Muscle of leg (tissue), 11 donors: ENCODE results near the gene CES4A. TPM values are rescaled to one million over a fixed set of nuclear protein-coding genes. Genes with fewer than 3 reads are reported as not detected.
"Not testable (repeated sequence)": the region's sequence is repeated elsewhere in the genome, so short reads cannot be mapped to it uniquely, and the experiment has no call there.

ENCODE experiments used
- DNase-seq: peaks from one replicate; pipeline ENCODE4 v3.0.0; 2013
- H3K27ac ChIP-seq: one replicate; pipeline ENCODE4 v1.5.1; 2013; ENCODE audit warnings: mild to moderate bottlenecking, low read length, control low read depth
- H3K27me3 ChIP-seq: one replicate; pipeline ENCODE4 v1.6.1; 2013; ENCODE audit warnings: low read length; ENCODE audit not compliant: control insufficient read depth, insufficient read depth
- H3K36me3 ChIP-seq: one replicate; pipeline ENCODE4 v1.6.1; 2013; ENCODE audit warnings: low read length; ENCODE audit not compliant: control insufficient read depth, insufficient read depth
- H3K4me1 ChIP-seq: one replicate; pipeline ENCODE4 v1.6.1; 2013; ENCODE audit warnings: low read length; ENCODE audit not compliant: control insufficient read depth, insufficient read depth
- H3K4me3 ChIP-seq: one replicate; pipeline ENCODE4 v1.5.1; 2013; ENCODE audit warnings: low read length, control low read depth
- H3K9me3 ChIP-seq: replicated peaks from 2 replicates; pipeline ENCODE4 v1.6.1; 2013; ENCODE audit warnings: low read depth, low read length; ENCODE audit not compliant: control insufficient read depth
- WGBS: methylation state at CpG from one replicate; pipeline ENCODE4 v1.1.5; 2013; ENCODE audit warnings: missing lambda C conversion rate; ENCODE audit not compliant: insufficient coverage; 5-methylcytosine and 5-hydroxymethylcytosine counted together
- polyA plus RNA-seq, 8 donors: library from polyadenylated mRNA; unstranded; fragments of 120-200 nt; gene quantifications; one replicate each; pipeline versions ENCODE4 v1.2.1 to v1.2.3, GENCODE V29; 2013; ENCODE audit warnings: inconsistent platforms in 1 of 8, low replicate concordance in 1 of 8; ENCODE audit not compliant: insufficient read length in 8 of 8, insufficient read depth in 1 of 8
- total RNA-seq: library from RNA; stranded (reverse); fragments of 120-200 nt; gene quantifications from one replicate; pipeline ENCODE4 v1.2.4, GENCODE V29; 2013

CES4A gene
- total and polyA plus RNA-seq, 9 donors, result 1.5 to 5.3 (median 3.2) TPM

GRCh38 chr16:66970775-66971720 is 17.3 kb upstream of the CES4A start:
- DNase-seq, result no peak
- WGBS, result 68% methylated on average over 10 of the region's 10 CpGs
- Histone ChIP-seq H3K4me3 (no peak overlapping the region), H3K27ac (no peak overlapping the region), H3K9me3 (no peaks in the 10 kb centered on the region), H3K4me1 (no peaks in the 10 kb centered on the region), H3K27me3 (peaks cover 5% of the 10 kb centered on the region), H3K36me3 (no peaks in the 10 kb centered on the region)

GRCh38 chr16:66972983-66973382 is 15.4 kb upstream of the CES4A start:
- no peak overlapping the region for H3K4me3 ChIP-seq
- H3K9me3 ChIP-seq, result no peaks in the 10 kb centered on the region
- H3K36me3 ChIP-seq, result no peaks in the 10 kb centered on the region
- no peak for DNase-seq
- no peaks in the 10 kb centered on the region for H3K4me1 ChIP-seq
- 68% methylated on average over 9 of the region's 9 CpGs for WGBS
- no peak overlapping the region for H3K27ac ChIP-seq
- H3K27me3 ChIP-seq, result peaks cover 4% of the 10 kb centered on the region

- Histone ChIP-seq H3K9me3 (no peaks in the 10 kb centered on the region), H3K4me3 (no peak overlapping the region), H3K27ac (no peak overlapping the region), H3K4me1 (no peaks in the 10 kb centered on the region), H3K36me3 (no peaks in the 10 kb centered on the region), H3K27me3 (peaks cover 4% of the 10 kb centered on the region)
- DNase-seq, result no peak
- 87% methylated on average over 6 of the region's 6 CpGs for WGBS
Measured at GRCh38 chr16:66973716-66974115, 14.7 kb upstream of the CES4A start.

DNA sequence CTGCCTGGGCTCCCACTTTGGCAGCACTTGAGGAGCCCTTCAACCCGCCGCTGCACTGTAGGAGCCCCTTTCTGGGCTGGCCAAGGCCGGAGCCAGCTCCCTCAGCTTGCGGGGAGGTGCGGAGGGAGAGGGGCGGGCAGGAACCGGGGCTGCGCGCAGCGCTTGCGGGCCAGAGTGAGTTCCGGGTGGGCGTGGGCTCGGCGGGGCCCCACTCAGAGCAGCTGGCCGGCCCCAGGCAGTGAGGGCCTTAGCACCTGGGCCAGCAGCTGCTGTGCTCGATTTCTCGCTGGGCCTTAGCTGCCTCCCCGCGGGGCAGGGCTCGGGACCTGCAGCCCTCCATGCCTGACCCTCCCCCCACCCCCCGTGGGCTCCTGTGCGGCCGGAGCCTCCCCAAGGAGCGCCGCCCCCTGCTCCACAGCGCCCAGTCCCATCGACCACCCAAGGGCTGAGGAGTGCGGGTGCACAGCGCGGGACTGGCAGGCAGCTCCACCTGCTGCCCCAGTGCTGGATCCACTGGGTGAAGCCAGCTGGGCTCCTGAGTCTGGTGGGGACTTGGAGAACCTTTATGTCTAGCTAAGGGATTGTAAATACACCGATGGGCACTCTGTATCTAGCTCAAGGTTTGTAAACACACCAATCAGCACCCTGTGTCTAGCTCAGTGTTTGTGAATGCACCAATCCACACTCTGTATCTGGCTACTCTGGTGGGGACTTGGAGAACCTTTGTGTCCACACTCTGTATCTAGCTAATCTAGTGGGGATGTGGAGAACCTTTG is 14.0 kb upstream of the CES4A start:
- not testable (repeated sequence) for H3K9me3 ChIP-seq, DNase-seq, H3K27ac ChIP-seq, H3K4me1 ChIP-seq, H3K36me3 ChIP-seq, H3K4me3 ChIP-seq, H3K27me3 ChIP-seq
- WGBS, result 86% methylated on average over 25 of the region's 32 CpGs

DNA sequence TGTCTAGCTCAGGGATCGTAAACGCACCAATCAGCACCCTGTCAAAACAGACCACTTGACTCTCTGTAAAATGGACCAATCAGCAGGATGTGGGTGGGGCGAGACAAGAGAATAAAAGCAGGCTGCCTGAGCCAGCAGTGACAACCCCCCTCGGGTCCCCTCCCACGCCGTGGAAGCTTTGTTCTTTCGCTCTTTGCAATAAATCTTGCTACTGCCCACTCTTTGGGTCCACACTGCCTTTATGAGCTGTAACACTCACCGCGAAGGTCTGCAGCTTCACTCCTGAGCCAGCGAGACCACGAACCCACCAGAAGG is 13.5 kb upstream of the CES4A start:
- not testable (repeated sequence) for H3K4me3 ChIP-seq, H3K4me1 ChIP-seq, H3K36me3 ChIP-seq, H3K27me3 ChIP-seq, DNase-seq, H3K27ac ChIP-seq, H3K9me3 ChIP-seq
- WGBS, result 35% methylated on average over 8 of the region's 11 CpGs

DNA sequence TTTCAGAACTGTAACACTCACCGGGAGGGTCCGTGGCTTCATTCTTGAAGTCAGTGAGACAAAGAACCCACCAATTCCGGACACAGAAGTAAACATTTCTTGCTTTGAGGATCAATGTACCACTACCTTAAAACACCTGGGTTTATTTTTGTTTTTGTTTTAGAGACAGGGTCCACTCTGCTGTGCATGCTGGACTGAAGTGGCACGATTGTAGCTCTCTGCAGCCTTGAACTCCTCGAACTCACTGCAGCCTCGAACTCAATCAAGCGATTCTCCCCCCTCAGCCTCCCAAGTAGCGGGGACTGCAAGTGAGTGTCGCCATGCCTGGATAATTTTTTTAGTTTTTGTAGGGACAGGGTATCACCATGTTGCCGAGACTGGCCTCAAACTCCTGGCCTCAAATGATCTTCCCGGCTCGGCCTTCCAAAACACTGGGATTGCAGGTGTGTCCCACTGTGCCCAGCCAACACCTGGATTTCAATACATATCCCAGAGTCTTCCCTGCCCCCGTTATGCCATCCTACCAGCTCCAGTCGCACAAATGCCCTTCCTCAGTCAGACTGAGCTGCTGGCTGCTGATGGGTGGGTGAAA is 13.0 kb upstream of the CES4A start:
- Histone ChIP-seq H3K27ac (no peak overlapping the region), H3K4me1 (no peaks in the 10 kb centered on the region), H3K4me3 (no peak overlapping the region), H3K36me3 (no peaks in the 10 kb centered on the region), H3K9me3 (no peaks in the 10 kb centered on the region), H3K27me3 (peaks cover 9% of the 10 kb centered on the region)
- no peak for DNase-seq
- 84% methylated on average over 7 of the region's 14 CpGs for WGBS

DNA sequence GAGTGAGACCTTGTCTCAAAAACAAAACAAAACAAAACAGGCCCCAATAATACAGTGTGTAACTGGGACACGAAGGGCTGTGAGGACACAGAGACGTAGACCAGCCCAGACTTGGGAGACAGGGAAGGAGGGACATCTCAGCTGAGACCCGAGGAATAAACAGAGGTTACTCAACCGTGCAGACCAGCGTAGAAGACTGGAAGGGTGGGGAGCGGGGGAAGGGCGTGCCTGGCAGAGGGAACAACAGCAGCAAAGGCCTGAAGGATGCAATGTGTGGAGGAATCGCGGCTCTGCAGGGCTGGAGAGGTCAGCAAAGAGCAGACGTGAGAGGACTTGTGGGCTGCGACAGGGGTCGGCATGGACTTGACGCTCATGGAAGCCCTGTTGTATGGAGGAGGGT is 11.6 kb upstream of the CES4A start:
- WGBS, result 46% methylated on average over 13 of the region's 13 CpGs
- Histone ChIP-seq H3K27ac (no peak overlapping the region), H3K9me3 (no peaks in the 10 kb centered on the region), H3K27me3 (peaks cover 4% of the 10 kb centered on the region), H3K4me1 (no peaks in the 10 kb centered on the region), H3K4me3 (no peak overlapping the region), H3K36me3 (no peaks in the 10 kb centered on the region)
- no peak for DNase-seq

DNA sequence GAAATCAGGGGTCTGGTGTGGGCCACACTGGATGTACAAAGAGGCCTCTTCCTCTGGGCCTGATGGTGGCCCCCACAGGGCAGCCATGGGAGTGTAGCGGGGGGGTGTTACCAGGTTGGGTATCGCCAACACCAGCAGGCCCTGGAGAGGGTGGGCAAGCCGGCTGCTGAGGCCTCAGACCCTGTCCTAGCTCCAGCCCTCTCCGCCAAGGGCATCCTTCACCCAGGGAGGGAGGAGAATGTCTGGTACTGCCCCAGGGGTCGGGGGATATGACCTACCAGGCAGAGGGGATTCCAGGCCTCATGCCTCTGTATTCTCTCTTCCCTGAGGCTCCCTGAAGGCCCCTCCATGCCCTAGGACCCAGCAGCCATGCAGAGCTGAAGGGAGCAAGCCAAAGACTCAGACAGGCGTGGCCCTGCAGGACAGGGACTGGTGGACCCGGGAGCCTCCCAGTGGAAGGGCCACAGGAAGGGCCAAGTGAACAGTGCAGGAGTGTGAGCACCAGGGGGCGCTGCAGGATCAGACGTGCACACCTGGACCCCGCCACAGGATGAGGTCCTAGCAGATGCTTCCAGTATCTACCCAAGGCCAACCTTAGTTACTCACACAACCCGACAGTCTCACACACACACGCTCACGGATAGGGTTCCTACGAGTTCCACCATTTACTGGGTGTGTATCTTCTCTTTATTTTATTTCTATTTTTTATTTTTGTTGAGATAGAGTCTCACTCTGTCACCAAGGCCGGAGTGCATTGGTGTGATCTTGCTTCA is 10.9 kb upstream of the CES4A start:
- peaks cover 4% of the 10 kb centered on the region for H3K27me3 ChIP-seq
- H3K27ac ChIP-seq, result no peak overlapping the region
- H3K4me1 ChIP-seq, result no peaks in the 10 kb centered on the region
- 35% methylated on average over 9 of the region's 15 CpGs for WGBS
- no peaks in the 10 kb centered on the region for H3K9me3 ChIP-seq
- peak; percentile 84 for DNase-seq
- no peaks in the 10 kb centered on the region for H3K36me3 ChIP-seq
- H3K4me3 ChIP-seq, result no peak overlapping the region

GRCh38 chr16:66979011-66979717 is 9.2 kb upstream of the CES4A start:
- Histone ChIP-seq H3K27ac (no peak overlapping the region), H3K36me3 (no peaks in the 10 kb centered on the region), H3K27me3 (peaks cover 4% of the 10 kb centered on the region), H3K4me1 (no peaks in the 10 kb centered on the region), H3K4me3 (no peak overlapping the region), H3K9me3 (no peaks in the 10 kb centered on the region)
- DNase-seq, result peak; percentile 27
- 46% methylated on average over 10 of the region's 16 CpGs for WGBS
